Activated CD4-positive, alpha-beta T cell treated with anti-CD3 and anti-CD28 coated beads, Interleukin-2, amount 50 U/mL, for 48 hours (primary cell): ENCODE results near the gene SIRT6.
"Not testable (repeated sequence)": the region's sequence is repeated elsewhere in the genome, so short reads cannot be mapped to it uniquely, and the experiment has no call there.

Experiments used
- DNase-seq, 2 experiments: peaks; one replicate each; pipeline ENCODE4 v3.0.0-alpha.2; 2020

The SIRT6 gene

DNA sequence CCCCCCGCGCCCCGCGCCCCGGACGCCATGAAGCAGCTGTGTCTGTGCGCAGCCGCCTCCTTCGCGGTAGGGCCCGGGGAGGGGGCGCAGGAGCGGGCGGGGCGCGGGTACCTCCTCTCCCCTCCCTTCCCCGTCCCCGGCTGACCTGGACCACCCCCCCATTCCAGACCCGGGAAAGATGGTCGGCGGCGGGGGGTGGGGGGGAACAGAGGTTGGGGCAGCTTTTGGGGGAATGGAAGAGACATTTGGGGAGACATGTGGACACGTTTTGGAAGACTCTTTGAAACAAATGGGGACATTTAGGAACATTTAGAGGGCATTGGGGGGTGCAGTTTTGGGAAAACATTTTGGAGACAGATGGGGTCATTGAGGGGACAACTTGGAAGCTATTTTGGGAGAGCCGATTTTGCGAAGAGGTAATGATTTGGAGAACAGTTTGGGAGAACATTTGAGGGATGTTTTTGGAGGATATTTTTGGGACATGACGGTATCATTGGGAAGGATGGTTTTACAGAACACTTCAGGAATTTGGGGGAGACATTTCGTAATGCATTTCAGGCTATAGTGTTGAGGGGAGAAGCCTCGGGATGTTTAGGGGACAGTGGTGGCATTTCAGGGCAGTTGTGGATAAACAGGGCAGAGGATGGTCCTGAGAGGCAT, 16.2 kb upstream of the SIRT6 start:
- DNase-seq: no peak

DNA sequence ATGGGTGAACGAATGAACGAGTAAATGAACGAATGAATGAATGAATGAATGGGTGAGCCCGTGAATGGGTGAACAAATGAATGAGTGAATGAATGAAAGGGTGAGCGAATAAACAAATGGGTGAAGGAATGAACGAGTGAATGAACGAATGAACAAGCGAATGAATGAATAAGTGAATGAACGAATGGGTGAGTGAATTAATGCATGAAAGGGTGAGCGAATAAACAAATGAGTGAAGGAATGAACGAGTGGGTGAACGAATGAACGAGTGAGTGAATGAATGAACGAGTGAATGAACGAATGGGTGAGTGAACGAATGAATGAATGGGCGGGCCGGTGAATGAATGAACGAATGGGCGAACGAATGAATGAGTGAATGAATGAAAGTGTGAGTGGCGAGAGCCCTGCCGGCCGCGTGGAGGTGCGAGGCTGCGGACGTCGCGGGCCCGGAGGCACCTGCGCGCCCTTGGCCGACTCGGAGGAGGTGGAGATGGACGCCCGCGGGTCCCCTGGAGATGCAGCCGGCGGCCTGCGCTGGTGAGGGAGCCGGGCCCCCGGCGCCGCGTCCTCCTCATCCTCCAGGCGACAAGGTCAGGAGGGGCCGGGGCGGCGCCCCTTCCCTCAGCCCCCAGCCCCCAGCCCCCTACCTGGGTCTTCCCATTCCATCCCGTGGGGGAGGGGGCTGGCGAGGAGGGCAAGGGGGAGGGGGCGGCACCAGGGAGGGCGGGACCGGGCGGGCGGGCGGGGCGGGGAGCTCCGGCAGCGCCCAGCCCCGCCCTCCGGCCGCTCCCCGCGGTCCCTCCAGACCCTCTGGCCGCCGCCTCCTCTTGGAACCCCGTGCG, 15.5 kb upstream of the SIRT6 start:
- no peak for DNase-seq

DNA sequence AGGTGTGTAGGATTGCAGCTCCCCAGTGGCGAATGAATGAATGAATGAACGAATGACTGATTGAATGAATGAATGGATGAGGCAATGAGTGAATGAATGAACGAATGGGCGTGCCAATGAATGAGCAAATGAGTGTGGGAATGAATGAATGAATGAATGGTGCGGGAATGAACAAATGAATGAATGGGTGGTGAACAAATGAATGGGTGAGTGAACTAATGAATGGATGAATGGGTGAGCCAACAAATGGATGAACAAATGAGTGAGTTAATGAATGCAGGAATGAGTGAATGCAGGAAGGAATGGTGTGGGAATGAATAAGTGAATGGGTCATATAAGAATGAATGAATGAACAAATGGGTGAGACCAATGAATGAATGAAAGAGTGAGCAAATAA, 14.9 kb upstream of the SIRT6 start:
- DNase-seq: no peak

DNA sequence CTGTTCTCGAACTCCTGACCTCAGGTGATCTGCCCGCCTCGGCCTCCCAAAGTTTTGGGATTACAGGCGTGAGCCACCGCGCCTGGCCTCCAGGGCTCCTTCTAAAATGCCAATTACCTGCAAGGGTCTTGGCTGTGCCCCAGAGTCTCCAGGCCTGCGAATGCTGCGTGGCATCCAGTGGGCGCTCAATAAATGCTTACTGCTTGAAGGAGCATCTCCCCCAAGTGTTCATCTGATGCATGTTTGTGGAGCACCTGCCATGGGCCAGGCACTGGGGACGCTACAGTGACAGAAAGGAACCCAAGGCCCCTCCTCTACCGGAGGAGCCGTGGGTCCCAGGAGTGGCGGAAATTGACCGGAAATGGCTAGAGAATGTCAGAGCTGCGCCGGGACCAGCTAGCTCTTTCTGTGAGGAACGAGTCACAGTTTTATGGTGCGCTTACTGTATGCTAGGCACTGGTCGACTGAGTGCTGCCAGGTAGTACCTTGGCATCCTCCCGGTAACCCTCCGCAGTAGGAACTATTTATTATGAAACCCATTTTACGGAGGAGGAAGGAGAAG, 14.3 kb upstream of the SIRT6 start:
- no peak for DNase-seq

DNA sequence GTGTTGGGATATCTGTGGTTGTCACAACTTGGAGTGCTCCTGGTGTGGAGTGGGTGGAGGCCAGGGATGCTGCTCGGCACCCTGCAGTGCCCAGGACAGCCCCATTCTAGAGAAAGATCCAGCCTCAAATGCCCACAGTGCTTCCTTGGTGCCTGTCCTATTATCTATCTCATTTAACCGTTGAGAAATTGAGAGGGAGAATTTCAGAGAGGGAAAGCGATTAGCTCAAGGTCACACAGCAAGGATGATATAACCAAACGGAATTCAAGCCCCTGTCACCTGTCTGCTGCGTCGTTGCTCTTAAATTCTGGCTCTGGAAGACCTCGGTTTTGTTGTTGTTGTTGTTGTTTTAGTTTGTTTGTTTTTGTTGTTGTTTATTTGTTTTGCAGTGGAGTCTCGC, 13.6 kb upstream of the SIRT6 start:
- DNase-seq: no peak

DNA sequence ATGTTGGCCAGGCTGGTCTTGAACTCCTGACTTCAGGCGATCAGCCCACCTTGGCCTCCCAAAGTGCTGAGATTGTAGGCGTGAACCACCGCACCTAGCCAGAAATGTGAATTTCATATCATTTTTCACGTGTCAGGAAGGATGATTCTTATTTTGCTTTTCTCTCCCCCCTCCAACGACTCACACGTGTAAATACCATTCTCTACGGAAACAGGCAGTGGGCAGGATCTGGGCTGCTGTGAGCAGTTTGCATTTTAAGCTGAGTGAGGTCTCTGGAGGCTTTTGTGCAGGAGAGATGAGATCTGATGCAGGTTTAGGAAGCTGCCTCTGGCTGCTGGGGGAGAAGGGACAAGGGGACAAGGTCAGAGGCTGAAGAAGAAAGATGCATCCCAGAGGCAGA, 12.0 kb upstream of the SIRT6 start:
- DNase-seq: no peak

DNA sequence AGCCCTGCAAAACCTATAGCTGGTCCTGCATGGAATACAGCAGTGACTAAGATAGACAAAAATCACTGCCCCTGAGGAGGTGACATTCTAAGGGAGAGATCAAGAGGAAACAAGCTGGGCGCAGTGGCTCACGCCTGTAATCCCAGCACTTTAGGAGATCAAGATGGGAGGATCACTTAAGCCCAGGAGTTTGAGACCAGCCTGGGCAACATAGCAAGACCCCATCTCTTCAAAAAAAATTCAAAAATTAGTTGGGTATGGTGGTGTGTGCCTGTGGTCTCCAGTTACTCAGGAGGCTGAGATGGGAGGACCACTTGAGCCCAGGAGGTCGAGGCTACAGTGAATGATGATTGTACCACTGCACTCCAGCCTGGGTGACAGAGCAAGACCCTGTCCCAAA, 10.2 kb upstream of the SIRT6 start:
- DNase-seq: not testable (repeated sequence)

DNA sequence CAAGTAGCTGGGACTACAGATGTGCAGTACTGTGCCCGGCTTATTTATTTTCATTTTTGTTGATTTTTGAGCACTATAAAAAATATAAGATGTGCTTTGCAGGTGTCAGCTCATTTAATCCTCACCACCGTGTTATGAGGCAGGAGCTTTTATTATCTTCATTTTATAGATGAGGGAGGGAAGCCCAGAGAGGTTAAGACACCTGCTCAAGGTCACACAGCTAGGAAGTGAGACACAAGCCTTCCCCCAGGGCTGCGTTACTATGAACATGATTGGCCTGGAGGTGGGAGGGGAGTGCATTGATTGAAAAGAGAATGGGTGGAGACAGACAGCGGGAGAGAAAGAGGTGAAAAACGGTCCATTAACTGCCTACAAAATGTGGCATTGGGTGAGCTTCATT, 7.3 kb upstream of the SIRT6 start:
- DNase-seq: no peak

DNA sequence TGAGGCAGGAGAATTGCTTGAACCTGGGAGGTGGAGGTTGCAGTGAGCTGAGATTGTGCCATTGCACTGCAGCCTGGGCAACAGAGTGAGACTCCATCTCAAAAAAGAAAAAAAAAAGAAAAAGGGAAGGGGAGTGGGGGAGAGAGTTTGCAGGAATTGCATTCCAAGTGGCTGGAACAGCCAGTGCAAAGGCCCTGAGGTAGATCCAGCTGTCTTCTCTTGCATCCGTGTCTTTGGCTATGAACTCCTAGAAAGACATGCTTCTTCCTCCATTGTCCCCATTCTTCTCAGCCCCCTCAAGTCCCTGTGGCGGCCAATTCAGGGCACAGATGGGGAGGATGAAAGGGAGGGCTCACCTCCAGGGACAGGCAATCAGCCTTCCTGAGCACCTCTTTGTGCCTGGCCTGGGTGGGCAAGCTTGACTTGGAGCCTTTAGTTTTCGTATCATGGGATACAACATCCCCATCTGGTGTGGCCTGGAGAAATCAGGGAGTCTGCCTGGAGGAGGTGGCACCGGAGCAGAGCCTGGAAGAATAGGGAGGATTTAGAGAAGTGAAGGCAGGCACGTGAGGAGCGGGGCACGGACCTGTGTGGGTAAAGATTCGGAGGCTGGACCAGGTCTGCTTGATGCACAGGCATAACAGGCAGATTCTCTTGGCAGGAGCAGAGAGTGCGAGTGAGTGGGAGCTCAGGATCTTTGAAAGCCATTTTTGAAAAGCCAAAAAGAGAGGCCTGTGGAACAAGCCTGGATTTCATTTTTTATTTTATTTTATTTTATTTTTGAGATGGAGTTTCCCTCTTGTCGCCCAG, 5.2 kb upstream of the SIRT6 start:
- DNase-seq: no peak

DNA sequence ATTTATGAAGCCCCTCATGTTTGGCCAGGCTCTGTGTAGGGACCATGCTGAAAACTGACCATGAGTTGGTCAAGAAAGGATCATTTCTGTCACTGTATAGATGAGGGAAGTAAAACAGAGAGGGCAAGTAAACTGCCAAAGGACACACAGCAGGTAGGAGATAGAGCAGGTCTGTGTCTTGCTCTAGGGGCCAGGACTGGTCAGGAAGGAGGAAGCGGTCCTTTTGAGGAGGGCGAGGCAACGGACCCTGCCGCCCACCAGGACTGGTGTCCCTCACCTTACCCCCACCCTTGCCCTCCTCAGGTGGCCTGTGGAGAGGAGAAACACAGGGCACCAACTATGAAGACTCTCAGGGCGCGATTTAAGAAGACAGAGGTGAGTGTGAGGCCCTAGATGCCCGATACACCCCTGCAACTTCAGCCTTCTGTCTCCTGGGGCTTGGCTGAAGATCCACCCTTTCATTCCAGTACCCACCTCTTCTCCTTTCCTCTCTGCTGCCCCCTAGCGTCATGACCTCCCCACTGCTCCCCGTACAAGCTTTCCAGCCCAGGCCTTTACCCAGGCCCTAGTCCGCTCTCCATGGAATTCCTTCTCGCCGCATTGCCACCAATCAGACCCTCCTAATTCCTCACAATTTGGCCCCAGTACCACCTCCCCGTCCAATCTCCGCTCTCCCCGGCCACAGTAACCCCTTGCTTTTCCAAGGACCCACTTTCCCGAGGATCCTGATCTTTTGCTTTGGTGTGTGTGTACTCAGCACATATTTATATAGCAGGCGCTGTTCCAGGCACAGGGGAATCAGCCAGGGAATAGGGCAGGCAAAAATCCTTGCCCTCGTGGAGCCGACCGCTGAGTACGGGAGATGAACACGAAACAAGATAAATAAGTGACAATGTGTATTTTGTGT, 4.0 kb upstream of the SIRT6 start:
- peak; percentile 88 to 92 for DNase-seq

DNA sequence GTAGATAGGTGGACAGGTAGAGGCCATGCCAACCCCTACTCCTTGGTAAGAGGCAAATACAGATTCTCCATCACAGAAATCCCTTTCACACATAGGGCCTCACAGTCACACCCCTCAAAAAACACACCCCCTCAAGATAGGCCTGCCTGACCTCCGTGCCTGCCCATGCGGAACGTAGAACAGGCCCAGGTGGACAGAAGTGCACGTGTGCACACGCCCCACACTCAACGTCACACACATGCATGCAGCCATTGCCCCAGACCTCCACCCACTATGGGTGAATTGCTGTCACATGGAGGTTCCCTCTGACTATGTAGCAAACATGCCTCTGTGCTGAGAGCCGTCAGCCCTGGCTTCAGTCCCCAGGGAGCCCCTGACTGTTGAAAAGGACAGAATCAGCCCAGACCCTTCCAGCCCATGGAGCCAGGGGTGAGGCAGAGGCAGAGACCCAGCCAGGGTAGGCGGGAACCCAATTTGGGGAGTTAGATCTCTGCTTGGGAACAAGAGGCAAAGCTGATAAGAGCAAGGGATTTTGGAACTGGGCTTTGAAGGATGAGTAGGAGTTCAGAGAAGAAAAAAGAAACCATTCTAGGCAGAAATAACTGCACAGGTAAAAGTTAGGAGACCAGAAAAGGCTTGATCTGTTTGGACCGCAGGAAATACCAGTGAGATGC, 3.2 kb upstream of the SIRT6 start:
- no peak for DNase-seq

DNA sequence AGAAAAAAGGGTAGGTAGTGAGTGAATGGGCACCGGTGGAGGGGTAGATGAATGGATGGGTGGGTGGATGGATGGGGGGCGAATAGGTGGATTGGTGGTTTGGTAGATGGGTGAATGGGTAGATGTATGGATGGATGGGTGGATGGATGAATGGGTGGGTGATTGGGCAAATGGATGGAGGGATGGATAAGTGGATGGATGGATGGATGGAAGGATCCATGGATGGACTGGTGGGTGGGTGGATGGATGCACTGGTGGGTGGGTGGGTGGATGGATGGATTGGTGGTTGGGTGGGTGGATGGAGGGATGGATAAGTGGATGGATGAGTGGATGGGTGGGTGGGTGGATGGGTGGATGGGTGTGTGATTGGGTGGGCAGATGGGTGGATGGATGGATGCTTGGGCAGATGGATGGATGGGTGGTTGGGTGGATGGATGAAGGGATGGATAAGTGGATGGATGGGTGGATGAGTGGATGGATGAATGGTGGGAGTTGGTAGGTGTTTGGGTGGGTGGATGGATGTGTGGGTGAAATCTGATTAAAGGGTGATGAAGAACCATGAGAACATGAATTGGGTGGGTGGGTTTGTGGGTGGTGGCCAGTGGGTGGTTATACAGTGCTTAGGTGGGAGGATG, 2.5 kb upstream of the SIRT6 start:
- no peak for DNase-seq

DNA sequence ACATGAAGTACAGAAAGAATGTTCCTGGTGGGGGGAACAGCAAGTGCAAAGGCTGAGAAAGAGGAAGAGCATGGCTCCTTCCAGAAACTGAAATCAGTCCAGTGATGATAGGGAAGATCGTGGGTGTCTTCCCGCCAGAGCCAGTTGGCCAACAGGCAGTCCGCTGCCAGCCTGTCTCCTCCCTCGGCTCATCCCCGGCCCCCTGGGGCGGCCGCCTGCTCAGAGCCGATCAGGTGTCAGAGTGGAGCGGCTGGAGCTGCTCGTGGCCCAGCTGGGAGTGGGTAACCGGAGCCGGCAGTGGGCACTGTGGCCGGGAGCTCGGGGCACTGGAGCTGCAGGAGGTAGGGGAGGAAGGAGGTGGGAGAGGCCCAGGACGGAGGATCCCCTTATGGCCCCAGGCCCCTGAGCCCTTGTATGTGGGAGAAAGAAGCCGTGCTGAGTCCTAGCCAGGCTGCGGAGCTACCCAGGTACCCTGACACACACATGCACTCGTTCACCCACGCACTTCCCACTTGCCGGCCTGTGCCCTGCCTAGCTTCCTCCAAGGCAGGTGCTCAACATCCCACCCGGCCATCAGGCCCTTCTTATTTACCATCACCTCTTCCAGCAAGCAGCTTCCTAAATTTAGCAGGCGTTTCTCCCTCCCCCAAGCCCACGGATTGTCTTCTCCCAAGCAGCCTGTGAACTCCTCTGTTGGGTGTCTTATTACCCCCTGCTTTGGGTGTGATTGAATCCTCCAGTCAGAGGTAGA, 1.8 kb upstream of the SIRT6 start:
- no peak for DNase-seq

DNA sequence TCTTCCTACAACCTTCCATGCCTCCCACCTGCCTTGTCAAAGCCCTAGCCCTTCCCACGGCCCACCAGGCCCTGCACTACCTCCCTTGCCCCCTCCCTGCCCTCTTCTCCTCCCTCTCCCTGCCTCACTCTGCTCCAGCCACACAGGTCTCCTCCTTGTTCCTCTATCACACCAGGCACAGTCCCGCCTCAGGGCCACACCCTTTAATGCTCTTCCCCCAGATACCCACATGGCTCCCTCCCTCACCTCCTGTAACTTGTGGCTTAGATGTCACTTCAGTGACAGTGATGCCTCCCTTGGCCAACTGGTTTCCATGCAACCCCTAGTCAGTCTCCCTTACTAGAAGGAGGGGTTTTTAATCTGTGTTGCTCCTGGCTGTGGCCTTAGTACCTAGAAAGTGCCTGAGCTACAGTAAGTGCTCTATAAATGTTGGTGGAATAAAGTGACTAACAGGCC, 1.3 kb downstream of the SIRT6 start:
- no peak for DNase-seq

DNA sequence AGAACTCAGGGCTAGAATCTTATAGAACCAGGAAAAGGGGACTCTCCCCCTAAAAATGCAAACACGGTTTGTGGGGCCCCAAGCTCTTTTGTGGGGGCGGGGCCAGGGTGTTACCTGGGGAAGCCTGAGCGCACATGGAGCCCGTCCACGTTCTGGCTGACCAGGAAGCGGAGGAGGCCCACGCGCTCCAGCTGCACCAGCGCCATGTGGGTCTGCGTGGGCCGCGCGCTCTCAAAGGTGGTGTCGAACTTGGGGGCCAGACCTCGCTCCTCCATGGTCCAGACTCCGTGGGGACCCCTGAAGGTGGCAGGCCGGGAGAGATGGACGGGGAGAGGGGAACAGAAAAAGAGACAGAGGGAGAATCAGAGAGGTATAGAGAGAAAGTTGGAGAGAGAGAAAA, 3.4 kb downstream of the SIRT6 start:
- DNase-seq: no peak

DNA sequence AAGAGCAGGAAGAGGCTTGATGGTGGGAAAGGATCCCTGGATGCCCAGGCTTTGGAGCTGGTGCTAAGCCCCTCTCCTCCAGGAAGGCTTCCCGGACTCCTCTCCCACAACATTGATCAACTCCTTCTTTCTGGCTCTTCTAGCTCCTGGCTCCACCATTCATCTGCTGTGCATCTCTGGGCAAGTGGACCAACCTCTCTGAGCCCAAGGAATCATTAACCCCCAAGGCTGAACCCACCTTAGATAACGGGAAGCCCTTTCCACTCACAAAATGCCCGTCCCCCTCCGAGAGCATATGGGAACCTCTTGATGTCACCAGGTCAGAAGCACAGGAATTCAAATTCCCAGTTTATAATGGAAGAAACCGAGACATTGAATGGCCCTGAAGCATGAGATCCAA, 5.2 kb downstream of the SIRT6 start:
- no peak for DNase-seq

DNA sequence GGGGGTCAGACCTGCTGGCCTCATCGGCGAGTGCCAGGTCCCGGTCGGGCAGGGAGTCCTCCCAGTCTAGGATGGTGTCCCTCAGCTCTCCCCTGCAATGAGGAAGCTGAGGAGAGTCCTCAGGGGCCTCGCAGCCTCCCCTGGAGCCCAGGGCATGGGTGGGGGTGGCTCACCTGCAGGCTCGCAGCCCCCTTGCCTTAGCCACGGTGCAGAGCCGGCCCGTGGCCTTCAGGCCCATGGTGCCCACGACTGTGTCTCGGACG, 6.8 kb downstream of the SIRT6 start:
- DNase-seq: no peak

DNA sequence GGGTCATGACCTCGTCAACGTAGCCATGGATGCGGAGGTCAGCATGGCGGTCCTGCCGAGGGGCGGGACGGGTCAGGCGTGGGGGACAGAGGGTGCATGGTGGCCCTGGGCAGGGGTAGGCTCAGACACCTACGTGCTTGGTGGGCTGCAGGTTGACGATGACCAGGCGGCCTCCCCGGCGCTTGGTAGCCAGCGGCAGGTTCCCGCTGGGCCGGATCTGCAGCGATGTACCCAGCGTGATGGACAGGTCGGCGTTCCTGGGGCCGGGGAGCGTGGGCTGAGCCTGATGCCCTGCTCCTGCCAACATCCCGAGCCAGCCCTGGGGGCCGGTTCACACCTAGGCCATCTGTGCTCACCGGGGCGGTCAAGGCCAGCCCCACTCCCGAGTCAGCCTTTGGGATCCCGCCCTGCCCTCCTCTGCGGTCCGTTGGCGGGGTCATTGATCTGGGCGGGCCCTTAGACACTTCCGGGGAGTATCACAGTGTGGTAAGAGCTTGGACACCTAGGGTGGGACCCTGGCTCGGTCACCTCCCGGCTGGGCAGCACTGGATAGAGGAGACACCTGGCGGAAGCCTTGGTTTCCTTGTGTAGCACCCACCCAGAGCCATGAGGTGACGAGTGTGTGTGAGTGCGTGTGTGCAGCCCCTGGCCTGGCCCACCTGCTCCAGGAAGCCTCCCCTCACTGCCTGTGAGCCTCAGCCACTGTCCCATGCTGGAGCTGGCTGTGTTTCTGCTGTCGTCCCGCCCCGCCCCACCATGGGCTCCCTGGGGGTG, 7.3 kb downstream of the SIRT6 start:
- no peak for DNase-seq

DNA sequence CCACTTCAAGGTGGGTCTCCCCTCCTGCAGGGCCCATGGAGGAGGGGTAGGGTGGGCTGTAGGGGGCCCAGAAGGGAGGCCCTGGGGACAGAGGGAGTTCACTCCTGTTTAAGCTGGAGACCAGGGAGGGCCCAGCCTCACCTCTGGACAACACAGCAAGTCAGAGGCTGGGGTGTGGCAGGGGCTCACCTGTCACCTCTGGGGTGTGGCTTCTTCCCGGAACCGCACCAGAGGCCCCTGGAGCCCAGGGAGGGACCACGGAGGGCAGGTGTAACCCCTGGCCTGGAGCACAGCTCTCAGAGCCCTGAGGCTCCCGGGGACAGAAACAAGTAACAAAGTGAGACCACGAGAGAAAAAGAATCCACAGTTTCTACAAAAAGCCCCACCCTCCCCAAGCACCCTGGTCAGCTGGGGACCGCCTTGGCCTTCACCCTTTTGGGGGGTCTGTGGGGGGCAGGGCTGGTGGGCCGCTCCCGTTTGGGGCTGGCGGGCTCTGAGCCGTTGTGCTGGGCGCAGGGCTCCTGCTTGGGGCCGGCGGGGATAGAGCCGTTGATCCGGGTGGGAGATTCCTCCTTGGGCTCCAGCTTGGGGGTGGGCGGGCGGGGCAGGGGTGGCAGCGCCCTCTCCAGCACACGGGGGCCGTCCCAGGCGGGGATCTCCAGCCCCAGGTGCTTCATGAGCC, 8.0 kb downstream of the SIRT6 start:
- DNase-seq: no peak
